Posterior cingulate gyrus (tissue), 11 donors: ENCODE data around the gene PITX3.
"Not testable (repeated sequence)": the region's sequence is repeated elsewhere in the genome, so short reads cannot be mapped to it uniquely, and the experiment has no call there.

ENCODE experiments used
- DNase-seq, 10 donors: peaks; one replicate each; pipeline versions ENCODE4 v3.0.0 to v3.0.0-alpha.2; 2020 to 2021; ENCODE audit warnings: mixed read lengths in 3 of 10
- intact Hi-C: fragments of 100-400 bp; cut with DNase I; formaldehyde crosslinking; loops from one replicate; pipeline ENCODE4 v1.15.1; 2023

PITX3 gene

GRCh38 chr10:102261842-102262241 lies 20.5 kb upstream of the PITX3 start:
- intact Hi-C loops, result loop anchor here (10.0 kb wide), 1 partner anchor 63 kb away; no protein-coding TSS in a partner anchor
- no peak for DNase-seq

DNA sequence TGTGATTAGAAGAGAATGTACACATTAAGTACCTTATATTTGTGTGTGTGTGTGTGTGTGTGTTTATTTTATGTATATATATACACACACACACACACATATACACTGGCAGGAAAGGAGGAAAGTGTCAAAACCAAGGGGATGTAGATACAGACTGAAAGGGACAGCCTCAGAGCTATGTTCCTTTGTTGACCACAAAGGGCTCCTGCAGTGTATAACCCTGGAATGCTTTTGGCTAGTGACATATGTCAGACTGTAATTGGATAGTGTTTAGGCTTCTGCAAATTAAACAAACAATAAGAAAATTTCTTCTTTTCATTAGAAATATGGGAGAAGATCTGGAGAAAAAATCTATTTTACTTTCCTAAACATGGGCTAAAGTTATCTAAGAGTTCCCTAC lies 19.9 kb upstream of the PITX3 start:
- DNase-seq, result no peak

DNA sequence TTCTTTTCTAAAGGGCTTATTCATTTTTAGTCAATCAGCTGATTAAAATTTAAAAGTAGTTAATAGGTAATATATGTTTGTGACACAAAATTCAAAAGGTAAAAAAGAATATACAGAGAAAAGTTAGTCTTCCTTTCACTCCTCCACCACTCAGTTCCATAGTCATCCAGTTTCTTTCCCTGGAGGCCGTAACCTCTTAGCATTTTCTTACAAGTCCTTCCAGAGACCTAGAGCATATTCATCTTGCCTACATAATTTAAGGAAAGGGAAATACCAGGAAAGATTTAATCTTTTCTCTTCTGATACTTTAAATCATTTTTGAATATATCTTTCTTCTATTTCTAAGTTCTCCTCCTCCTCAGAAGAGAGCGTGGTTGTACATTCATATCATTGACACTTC lies 14.1 kb upstream of the PITX3 start:
- no peak for DNase-seq
- intact Hi-C loops, result no loop called here

More for the DNA sequence above, 19.9 kb upstream of the PITX3 start:
- intact Hi-C loops, result loop anchor here (10.0 kb wide), 1 partner anchor 64 kb away; no protein-coding TSS in a partner anchor

- DNase-seq, result no peak
- intact Hi-C loops, result no loop called here
Measured at GRCh38 chr10:102254426-102254825, 13.1 kb upstream of the PITX3 start.

- intact Hi-C loops, result not testable (repeated sequence)
- peak in 1 of 10 donors; percentile 20 for DNase-seq
Measured at GRCh38 chr10:102252508-102252907, 11.2 kb upstream of the PITX3 start.

GRCh38 chr10:102247734-102248133 lies 6.4 kb upstream of the PITX3 start:
- intact Hi-C loops, result no loop called here
- no peak for DNase-seq

DNA sequence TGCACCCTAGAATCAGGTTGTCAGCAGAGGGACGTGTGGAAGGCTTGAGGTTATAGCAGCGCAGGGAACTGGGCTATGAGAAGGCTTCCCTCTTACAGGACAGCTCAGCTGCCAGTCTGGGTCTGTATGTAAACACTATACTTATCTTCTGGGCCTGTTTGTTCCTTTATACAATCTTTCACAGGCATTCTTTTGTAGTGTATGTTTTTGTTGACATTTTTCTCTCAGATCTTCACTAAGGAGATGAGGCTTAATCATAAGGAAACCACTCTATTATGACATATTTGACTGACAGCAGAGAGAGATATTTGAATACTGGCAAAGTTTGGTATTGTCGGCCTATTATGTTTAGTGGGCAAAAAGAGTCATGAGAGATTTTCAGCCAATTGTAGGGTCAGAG lies 4.9 kb upstream of the PITX3 start:
- intact Hi-C loops, result no loop called here
- no peak for DNase-seq

DNA sequence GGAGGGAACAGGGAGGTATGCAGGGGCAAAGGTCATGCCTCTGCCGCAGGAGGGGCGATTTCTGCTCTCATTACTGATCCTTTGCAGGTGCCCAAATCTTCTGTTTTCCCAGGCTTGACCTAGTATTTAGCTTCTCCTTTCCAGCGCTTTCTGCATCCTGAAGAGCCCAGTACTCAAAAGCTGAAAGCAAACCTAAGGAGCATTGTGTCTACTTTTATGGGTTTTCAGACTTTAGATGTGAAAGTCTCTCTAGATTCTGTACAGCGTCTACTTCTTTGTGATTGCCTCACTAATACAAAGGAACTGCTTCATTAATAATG lies 4.6 kb upstream of the PITX3 start:
- intact Hi-C loops, result no loop called here
- DNase-seq, result no peak

GRCh38 chr10:102245082-102245931 lies 4.0 kb upstream of the PITX3 start, which contains the start of gene GBF1:
TSS of gene GBF1 (plus strand) at chr10:102245532. CDS start at chr10:102258939, 13,407 bp downstream.
- peak; percentile 90 to 99 (median 94) for DNase-seq
- intact Hi-C loops, result no loop called here

DNA sequence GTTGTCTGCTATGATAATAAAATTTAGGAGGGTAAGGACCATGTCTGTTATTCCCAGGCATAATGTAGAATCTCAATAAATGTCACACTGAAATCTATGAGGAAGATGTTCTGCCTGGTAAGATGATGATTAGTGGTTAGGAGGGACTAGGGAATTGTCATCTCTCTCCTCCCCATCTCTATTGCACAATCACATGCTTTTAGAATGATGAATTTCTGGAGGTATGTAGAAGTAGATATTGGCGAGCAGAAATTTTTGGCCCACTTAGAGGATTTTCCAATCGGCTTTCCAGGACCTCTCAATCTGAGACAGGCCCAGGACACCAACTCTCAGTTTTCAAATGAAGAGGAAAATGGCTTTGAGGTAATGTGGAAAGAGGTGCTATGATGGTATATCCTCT lies 2.0 kb upstream of the PITX3 start:
- intact Hi-C loops, result no loop called here
- no peak for DNase-seq

DNA sequence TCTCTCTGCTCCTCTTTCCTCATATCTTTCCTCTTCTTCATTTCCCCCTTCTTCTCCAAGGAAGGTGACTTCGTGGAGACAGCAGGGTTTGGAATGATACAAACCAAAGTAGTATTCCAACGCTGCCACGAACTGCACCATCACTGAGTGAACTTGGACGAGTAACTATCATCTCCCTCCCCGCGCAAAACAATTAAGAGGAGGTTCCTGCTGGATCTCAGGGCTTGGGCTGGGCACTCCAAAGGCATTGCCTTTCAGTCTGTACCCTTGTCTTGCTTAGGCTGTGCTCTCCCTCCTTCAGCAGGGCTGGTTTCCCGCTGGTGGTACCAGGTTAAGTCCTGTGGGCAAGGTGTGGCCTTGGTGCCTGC lies 790 bp upstream of the PITX3 start:
- intact Hi-C loops, result no loop called here
- no peak for DNase-seq

DNA sequence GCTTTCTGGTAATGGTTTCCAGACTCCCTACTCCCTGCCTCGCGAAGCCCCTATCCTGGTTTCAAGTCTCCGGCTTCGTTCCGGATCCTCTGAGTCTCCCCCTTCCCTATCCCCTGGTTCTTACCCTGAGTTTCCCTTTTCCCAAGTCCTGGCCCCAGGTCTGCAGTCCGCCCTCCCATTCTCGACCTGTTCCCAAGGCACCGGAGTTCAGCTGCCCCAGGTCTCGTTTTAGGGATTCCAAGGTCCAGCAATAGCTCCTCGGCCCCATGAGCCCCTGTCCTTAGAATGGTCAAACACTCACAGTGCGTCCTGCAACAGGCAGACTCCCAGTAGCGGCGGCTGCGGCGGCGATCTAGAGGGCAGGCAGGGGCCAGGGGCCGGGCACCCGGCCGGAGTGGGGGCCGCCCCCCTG lies 274 bp downstream of the PITX3 start:
- intact Hi-C loops, result no loop called here
- no peak for DNase-seq

DNA sequence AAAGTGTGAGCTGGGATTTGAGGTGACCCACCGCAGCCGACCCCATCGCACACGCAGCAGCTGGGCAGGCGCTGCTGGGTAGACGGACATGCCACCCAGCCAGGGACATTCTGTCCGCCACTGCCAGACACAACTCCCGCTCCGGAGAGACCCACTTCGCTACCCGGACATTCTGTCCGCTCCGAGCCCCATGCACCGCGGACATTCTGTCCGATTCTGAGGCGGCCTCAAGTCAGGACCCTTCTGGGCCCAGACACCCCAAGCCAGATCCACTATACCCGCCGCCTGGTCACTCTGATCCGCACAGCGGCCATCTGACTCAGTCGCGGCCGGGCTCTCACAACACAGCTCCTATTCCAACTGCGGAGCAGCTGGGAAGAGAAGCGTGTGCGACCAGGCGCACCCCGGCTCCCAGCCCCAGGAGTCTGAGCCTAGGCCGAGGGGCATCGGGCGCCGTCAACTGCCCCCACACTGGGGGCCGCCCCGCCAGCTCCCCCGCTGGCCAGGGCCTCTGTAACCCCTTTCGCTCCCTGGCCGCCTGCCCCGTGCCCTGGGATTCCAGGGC lies 763 bp downstream of the PITX3 start:
- intact Hi-C loops, result no loop called here
- DNase-seq, result peak in 1 of 10 donors; percentile 84

DNA sequence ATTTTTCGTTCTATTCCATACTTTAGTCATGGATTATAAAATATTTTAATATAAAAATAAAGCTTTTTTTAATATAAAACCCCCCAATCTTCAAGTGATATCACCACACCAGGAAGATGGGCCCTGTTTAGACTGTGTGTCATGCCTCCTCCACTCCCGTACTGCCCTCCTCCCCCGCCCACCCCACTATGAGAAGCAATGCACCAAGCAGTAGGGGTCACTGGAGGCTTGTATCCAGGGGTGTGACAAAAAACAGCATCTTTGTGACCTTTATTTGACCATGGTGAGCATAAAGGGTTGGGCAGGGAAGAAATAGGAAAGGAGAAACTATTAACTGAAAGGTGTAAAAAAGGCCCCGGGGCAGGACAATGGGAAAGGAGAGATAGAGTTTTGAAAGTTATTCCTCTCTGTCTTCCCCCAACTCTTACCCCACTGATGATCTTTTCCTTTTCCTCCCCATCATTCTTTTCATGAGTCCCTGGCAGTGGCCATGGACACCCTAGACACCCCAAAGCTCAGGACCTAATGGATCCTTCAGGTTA lies 3.5 kb downstream of the PITX3 start:
- intact Hi-C loops, result loop anchor here (10.0 kb wide), 1 partner anchor 73 kb away; no protein-coding TSS in a partner anchor
- DNase-seq, result no peak

GRCh38 chr10:102236006-102236405 lies 5.3 kb downstream of the PITX3 start:
- intact Hi-C loops, result loop anchor here (10.0 kb wide), 1 partner anchor 71 kb away; no protein-coding TSS in a partner anchor

GRCh38 chr10:102235598-102235920 lies 5.8 kb downstream of the PITX3 start:
- DNase-seq, result no peak
- intact Hi-C loops, result loop anchor here (10.0 kb wide), 1 partner anchor 71 kb away; no protein-coding TSS in a partner anchor

More at GRCh38 chr10:102236006-102236405, 5.3 kb downstream of the PITX3 start:
- DNase-seq, result no peak

DNA sequence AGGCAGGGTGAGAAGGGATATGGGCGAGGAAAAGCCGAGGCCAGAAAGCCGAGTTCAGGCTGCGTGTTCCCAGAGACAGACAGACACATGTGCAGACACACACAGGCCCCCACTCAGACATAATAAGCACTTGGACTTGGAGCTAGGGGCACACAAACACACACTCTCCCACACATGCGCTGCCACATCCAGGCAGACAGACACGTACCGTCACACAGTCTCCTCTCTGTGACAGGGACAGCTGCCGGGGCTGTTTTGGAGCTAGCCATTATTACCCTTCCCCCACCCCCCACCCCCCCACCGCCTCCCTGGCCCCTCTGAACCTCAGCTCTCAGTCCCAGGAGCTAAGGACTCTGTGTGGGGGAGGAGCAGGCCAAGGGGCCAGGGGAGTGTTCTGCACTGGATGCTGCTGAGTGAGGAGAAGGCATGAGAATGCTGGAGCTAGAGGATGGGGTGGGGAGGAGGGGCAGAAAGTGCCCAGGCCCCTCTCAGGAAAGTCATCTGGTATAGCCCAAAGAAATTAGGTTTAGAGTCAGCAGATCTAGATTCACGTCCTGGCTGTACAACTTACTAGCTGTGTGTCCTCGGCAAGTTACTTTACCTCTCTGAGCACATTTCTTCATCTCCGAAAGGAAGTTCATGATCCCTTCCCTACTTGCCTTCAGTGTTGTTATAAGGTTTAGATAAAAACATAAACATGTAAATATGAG lies 6.3 kb downstream of the PITX3 start:
- DNase-seq, result no peak
- intact Hi-C loops, result loop anchor here (10.0 kb wide), 1 partner anchor 70 kb away; no protein-coding TSS in a partner anchor

- intact Hi-C loops, result loop anchor here (10.0 kb wide), 1 partner anchor 69 kb away; no protein-coding TSS in a partner anchor
- DNase-seq, result no peak
Measured at GRCh38 chr10:102233997-102234396, 7.3 kb downstream of the PITX3 start.

DNA sequence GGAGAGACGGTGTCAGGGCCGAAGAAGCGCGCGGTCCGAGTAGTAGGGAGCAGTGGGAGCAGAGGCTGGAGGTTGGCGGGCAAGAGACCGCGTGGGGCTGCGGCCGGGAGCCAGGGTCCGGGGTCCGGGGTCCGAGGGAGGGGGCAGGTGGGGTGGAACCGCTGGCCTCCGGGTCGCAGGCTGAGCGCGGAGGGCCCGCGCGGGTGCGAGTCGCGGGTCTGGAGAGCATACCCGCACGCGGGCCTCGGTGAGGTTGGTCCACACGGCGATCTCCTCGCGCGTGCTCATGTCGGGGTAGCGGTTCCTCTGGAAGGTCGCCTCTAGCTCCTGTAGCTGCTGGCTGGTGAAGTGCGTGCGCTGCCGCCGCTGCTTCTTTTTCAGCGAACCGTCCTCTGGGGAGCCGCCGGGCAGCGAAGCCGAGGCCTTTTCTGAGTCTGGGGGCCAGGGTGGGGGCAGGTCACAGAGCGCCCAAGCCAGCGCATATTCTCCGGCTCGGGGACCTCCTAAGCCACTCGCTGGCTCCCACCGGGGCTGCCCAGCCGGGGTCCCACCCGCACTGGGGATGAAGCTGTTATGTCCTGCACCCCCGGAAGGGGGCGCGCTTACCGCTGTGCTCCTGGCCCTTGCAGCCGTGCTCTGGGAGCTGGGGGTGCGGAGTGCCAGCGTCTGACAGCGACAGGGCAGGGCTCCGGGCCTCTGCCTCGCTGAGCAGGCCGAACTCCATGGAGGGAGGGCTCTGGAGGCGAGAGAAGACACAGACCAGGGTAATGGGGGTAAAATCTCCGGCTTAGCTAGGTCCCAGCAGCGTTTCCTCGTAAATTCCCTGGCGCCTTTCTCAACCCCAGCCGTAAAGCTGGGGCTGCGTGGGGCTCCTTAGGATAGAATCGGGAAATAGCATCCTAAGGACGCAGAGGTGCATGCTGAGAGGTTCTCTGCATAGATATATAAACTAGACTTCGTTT lies 9.7 kb downstream of the PITX3 start:
- intact Hi-C loops, result loop anchor here (10.0 kb wide), 1 partner anchor 67 kb away; no protein-coding TSS in a partner anchor
- DNase-seq, result no peak
